ENCODE measurements around the gene COX7A2L. TPM values are rescaled to one million over a fixed set of nuclear protein-coding genes. Genes with fewer than 3 reads are reported as not detected.

The COX7A2L gene
- total RNA-seq, 1 donor = 237 TPM

GRCh38 chr2:42314892-42315468 lies 46.0 kb downstream of the COX7A2L start:
- no peaks in the 10 kb centered on the region for H3K79me2 ChIP-seq (ENCODE audit: insufficient read depth, low read length)
- H3K36me3 ChIP-seq (ENCODE audit: insufficient read depth, low read length) = peaks cover 29% of the 10 kb centered on the region
- no peaks in the 10 kb centered on the region for H4K20me1 ChIP-seq (ENCODE audit: insufficient read depth, low read length)
- H3K27me3 ChIP-seq (ENCODE audit: insufficient read depth, low read length) = no peaks in the 10 kb centered on the region
- H3K9me3 ChIP-seq (ENCODE audit: low read depth, low read length) = no peaks in the 10 kb centered on the region
- H3K4me1 ChIP-seq (ENCODE audit: insufficient read depth, low read length) = peaks cover 21% of the 10 kb centered on the region
- no peak overlapping the region for H3K4me3 ChIP-seq (ENCODE audit: insufficient read depth, low read length)
- H3K4me2 ChIP-seq (ENCODE audit: insufficient read depth, low read length) = peak overlapping the region; percentile 21
- H2AFZ ChIP-seq (ENCODE audit: low read length) = peak overlapping the region; percentile 66
- H3K27ac ChIP-seq (ENCODE audit: low read depth, low read length) = peak overlapping the region; percentile 87
- peak; percentile 92 for DNase-seq (ENCODE audit: insufficient read length, low spot score, missing footprints)
- no peak for TF ChIP-seq CTCF (IDR thresholded peaks at IDR 0.05; ENCODE audit: extremely low read depth, low read depth, low read length)

- Histone ChIP-seq H3K79me2 (ENCODE audit: insufficient read depth, low read length) (no peaks in the 10 kb centered on the region), H4K20me1 (ENCODE audit: insufficient read depth, low read length) (no peaks in the 10 kb centered on the region)
These were observed 48.9 kb downstream of the COX7A2L start for GRCh38 chr2:42312106-42312505.

GRCh38 chr2:42310007-42310515 lies 51.0 kb downstream of the COX7A2L start:
- Histone ChIP-seq H3K4me2 (ENCODE audit: insufficient read depth, low read length) (no peak overlapping the region), H3K27ac (ENCODE audit: low read depth, low read length) (no peak overlapping the region), H2AFZ (ENCODE audit: low read length) (no peak overlapping the region), H3K4me1 (ENCODE audit: insufficient read depth, low read length) (peaks cover 12% of the 10 kb centered on the region), H3K36me3 (ENCODE audit: insufficient read depth, low read length) (peaks cover 23% of the 10 kb centered on the region), H3K9me3 (ENCODE audit: low read depth, low read length) (no peaks in the 10 kb centered on the region), H3K4me3 (ENCODE audit: insufficient read depth, low read length) (no peak overlapping the region), H4K20me1 (ENCODE audit: insufficient read depth, low read length) (no peaks in the 10 kb centered on the region), H3K27me3 (ENCODE audit: insufficient read depth, low read length) (no peaks in the 10 kb centered on the region), H3K79me2 (ENCODE audit: insufficient read depth, low read length) (no peaks in the 10 kb centered on the region)
- no peak for TF ChIP-seq CTCF (IDR thresholded peaks at IDR 0.05; ENCODE audit: extremely low read depth, low read depth, low read length)
- DNase-seq (ENCODE audit: insufficient read length, low spot score, missing footprints) = no peak

More at GRCh38 chr2:42312106-42312505, 48.9 kb downstream of the COX7A2L start:
- peaks cover 21% of the 10 kb centered on the region for H3K4me1 ChIP-seq (ENCODE audit: insufficient read depth, low read length)
- H3K27me3 ChIP-seq (ENCODE audit: insufficient read depth, low read length) = no peaks in the 10 kb centered on the region
- no peaks in the 10 kb centered on the region for H3K9me3 ChIP-seq (ENCODE audit: low read depth, low read length)
- no peak for DNase-seq (ENCODE audit: insufficient read length, low spot score, missing footprints)
- no peak overlapping the region for H3K27ac ChIP-seq (ENCODE audit: low read depth, low read length)
- TF ChIP-seq CTCF (IDR thresholded peaks at IDR 0.05; ENCODE audit: extremely low read depth, low read depth, low read length) = no peak
- peaks cover 24% of the 10 kb centered on the region for H3K36me3 ChIP-seq (ENCODE audit: insufficient read depth, low read length)
- H3K4me3 ChIP-seq (ENCODE audit: insufficient read depth, low read length) = no peak overlapping the region
- H2AFZ ChIP-seq (ENCODE audit: low read length) = no peak overlapping the region
- H3K4me2 ChIP-seq (ENCODE audit: insufficient read depth, low read length) = no peak overlapping the region

DNA sequence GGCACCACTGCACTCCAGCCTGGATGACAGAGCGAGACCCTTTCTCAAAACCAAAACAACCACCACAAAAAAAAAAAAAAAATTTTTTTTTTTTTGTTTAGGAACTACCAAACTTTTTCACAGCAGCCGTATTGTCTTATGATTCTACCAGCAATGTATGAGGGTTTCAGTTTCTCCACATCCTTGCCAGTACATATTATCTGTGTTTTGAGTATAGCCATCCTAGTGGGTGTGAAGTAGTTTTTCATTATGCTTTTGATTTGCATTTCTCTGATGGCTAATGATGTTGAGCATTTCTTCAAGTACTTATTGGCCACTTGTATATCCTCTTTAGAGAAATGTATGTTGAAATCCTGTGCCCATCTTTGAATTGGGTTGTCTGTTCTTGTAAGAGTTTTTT lies 51.7 kb downstream of the COX7A2L start:
- Histone ChIP-seq H3K27ac (ENCODE audit: low read depth, low read length) (no peak overlapping the region), H3K79me2 (ENCODE audit: insufficient read depth, low read length) (no peaks in the 10 kb centered on the region), H3K4me3 (ENCODE audit: insufficient read depth, low read length) (no peak overlapping the region)

More for the DNA sequence above, 51.7 kb downstream of the COX7A2L start:
- no peak for TF ChIP-seq CTCF (IDR thresholded peaks at IDR 0.05; ENCODE audit: extremely low read depth, low read depth, low read length)
- Histone ChIP-seq H3K4me2 (ENCODE audit: insufficient read depth, low read length) (no peak overlapping the region), H4K20me1 (ENCODE audit: insufficient read depth, low read length) (no peaks in the 10 kb centered on the region), H3K4me1 (ENCODE audit: insufficient read depth, low read length) (peaks cover 5% of the 10 kb centered on the region), H3K27me3 (ENCODE audit: insufficient read depth, low read length) (no peaks in the 10 kb centered on the region), H3K9me3 (ENCODE audit: low read depth, low read length) (no peaks in the 10 kb centered on the region), H2AFZ (ENCODE audit: low read length) (no peak overlapping the region), H3K36me3 (ENCODE audit: insufficient read depth, low read length) (peaks cover 26% of the 10 kb centered on the region)
- no peak for DNase-seq (ENCODE audit: insufficient read length, low spot score, missing footprints)
